Small intestine (tissue), 7 donors: ENCODE results near the gene MOSPD3. TPM values are rescaled to one million over a fixed set of nuclear protein-coding genes. Genes with fewer than 3 reads are reported as not detected.

Experiments used
- DNase-seq, 2 donors: peaks; one replicate each; pipeline versions ENCODE4 v3.0.0 to v3.0.0-alpha.2; 2013
- FAIRE-seq: peaks from 2 replicates; lab custom pipeline; 2012; peaks lifted over from hg19 to GRCh38; lab: Jason Lieb, UNC
- H3K27ac ChIP-seq, 3 donors: one replicate each; pipeline ENCODE4 v1.5.1; 2013; ENCODE audit warnings: low read length in 2 of 3, mild to moderate bottlenecking in 2 of 3, control low read depth in 1 of 3, inconsistent platforms in 1 of 3, low read depth in 1 of 3, moderate library complexity in 1 of 3
- H3K27me3 ChIP-seq, 3 donors: one replicate each; pipeline ENCODE4 v1.6.1; 2013; ENCODE audit warnings: low read length in 3 of 3, inconsistent platforms in 1 of 3; ENCODE audit not compliant: control insufficient read depth in 3 of 3, insufficient read depth in 3 of 3
- H3K36me3 ChIP-seq, 3 donors: one replicate each; pipeline ENCODE4 v1.6.1; 2013; ENCODE audit warnings: low read length in 3 of 3, inconsistent platforms in 1 of 3, low read depth in 1 of 3, mild to moderate bottlenecking in 1 of 3, moderate library complexity in 1 of 3; ENCODE audit not compliant: control insufficient read depth in 3 of 3, insufficient read depth in 2 of 3
- H3K4me1 ChIP-seq, 3 donors: one replicate each; pipeline ENCODE4 v1.6.1; 2013; ENCODE audit warnings: low read length in 2 of 3, inconsistent platforms in 1 of 3, low read depth in 1 of 3, mild to moderate bottlenecking in 1 of 3, moderate library complexity in 1 of 3; ENCODE audit not compliant: control insufficient read depth in 3 of 3, insufficient read depth in 2 of 3
- H3K4me3 ChIP-seq, 3 donors: one replicate each; pipeline ENCODE4 v1.5.1; 2013; ENCODE audit warnings: low read length in 3 of 3, control low read depth in 1 of 3, inconsistent platforms in 1 of 3, low read depth in 1 of 3, mild to moderate bottlenecking in 1 of 3, moderate library complexity in 1 of 3
- H3K9me3 ChIP-seq, 2 donors: one replicate each; pipeline ENCODE4 v1.6.1; 2013; ENCODE audit warnings: low read depth in 1 of 2, low read length in 1 of 2; ENCODE audit not compliant: control insufficient read depth in 2 of 2, insufficient read depth in 1 of 2
- WGBS, 3 donors: extraction: QIAGEN DNeasy Blood & Tissue Kit; methylation state at CpG; one replicate each; pipeline ENCODE4 v1.1.7; 2013; 5-methylcytosine and 5-hydroxymethylcytosine counted together
- polyA plus RNA-seq, 4 donors: library from polyadenylated mRNA; stranded (reverse) in 3 of 4; unstranded in 1 of 4; fragments of 200-250 nt in 3 of 4; fragments of 120-200 nt in 1 of 4; gene quantifications; one replicate each; pipeline versions ENCODE4 v1.2.1 to v1.2.3, GENCODE V29; 2013
- donor health status: healthy with polysubstance abuse.
- donor health status: control.
- donor health status: control.
- donor health status: Bipolar disorder and iron deficiency.
- donor health status: healthy.

MOSPD3 gene
- polyA plus RNA-seq, 4 donors: 8.4 to 14.9 (median 10.6) TPM

DNA sequence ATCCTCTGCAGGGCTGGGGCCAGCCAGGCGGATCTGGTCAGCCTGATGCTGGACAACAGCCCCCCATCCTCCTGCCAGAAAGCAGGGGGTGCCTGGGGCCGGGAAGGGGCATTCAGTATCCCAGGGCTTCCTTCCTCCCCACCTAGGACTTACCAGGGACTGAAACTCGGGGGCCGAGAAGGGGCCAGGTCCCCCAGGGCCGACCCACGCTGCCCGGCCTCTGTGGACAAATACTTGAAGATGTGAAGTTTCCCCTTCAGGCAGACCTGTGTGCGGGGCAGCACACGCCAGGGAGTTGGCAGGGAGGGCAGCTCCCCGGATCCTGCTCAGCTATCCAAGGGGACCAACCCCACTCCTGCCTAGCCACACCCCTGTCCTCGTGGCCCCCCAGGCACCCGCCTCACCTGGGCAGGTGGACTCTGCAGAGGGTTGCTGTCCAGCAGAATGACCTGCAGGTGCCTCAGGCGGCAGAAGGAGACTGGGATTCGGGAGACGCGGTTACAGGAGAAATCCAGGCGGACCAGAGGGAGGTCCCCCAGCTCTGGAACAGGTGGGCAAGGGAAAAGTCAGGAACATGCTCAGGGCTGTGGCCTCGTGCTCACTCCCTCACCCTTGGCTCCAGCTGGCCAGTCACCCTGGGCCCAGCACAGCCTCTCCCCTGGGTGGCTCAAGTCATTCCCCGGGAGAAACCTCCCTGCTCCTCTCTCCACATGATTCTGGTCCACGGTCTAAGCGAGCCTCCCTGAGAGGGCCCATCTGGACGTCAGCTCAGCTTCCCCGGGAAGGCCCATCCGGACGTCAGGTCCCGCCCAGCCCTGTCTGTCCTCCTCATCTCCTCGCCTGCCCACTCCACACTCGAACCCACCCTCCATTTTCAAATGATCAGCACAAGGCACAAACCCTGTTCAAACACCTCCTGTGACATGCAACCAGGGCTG is 33.8 kb upstream of the MOSPD3 start:
- DNase-seq: no peak
- Histone ChIP-seq H3K27me3 (no peaks in the 10 kb centered on the region), H3K4me1 (peaks cover 0 to 15% (median 0%) of the 10 kb centered on the region in 3 donors), H3K4me3 (no peak overlapping the region), H3K27ac (no peak overlapping the region), H3K36me3 (peaks cover 31 to 92% (median 33%) of the 10 kb centered on the region in 3 donors), H3K9me3 (no peaks in the 10 kb centered on the region)
- 91 to 94% (median 94%) methylated on average over 28 of the region's 28 CpGs for WGBS, 3 donors
- no peak for FAIRE-seq

GRCh38 chr7:100580466-100581283 is 31.7 kb upstream of the MOSPD3 start:
- Histone ChIP-seq H3K27ac (no peak overlapping the region), H3K9me3 (no peaks in the 10 kb centered on the region), H3K4me1 (peaks cover 0 to 30% (median 0%) of the 10 kb centered on the region in 3 donors), H3K4me3 (no peak overlapping the region), H3K36me3 (peaks cover 22 to 79% (median 25%) of the 10 kb centered on the region in 3 donors), H3K27me3 (no peaks in the 10 kb centered on the region)
- FAIRE-seq: no peak
- whole genome bisulfite sequencing, 3 donors: 85 to 88% (median 87%) methylated on average over 11 of the region's 11 CpGs
- DNase-seq: no peak

DNA sequence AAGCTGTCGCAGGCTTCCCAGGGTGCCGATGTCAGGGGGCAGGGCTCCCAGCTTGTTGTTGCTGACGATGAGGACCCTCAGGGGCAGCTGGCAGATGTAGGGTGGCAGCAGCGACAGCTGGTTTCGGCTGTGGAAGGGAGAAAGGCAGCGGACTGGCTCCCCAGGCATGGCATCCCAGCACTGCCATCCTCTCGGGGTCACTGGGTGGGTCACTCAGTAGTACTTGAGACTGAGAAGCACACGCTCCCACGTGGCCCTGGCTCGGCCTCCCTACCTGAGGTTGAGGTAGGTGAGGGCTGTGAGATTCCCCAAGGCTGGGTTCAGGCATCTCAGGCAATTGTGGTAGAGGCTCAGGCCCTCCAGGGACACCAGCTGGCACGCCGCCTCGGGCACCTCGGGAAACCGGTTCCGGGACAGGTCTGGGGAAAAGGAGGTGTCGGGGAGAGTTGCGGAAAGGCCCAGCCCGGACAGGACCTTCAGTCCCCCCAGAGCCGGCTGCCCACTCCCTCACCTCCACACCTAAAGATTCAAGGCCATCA is 30.2 kb upstream of the MOSPD3 start:
- Histone ChIP-seq H3K27me3 (no peaks in the 10 kb centered on the region), H3K4me3 (no peak overlapping the region), H3K4me1 (peaks cover 0 to 33% (median 0%) of the 10 kb centered on the region in 3 donors), H3K36me3 (peaks cover 14 to 64% (median 17%) of the 10 kb centered on the region in 3 donors), H3K27ac (peak overlapping the region in 1 of 3 donors; percentile 29), H3K9me3 (no peaks in the 10 kb centered on the region)
- FAIRE-seq (no peak), DNase-seq (no peak)
- 49 to 76% (median 70%) methylated on average over 20 of the region's 20 CpGs for WGBS, 3 donors

DNA sequence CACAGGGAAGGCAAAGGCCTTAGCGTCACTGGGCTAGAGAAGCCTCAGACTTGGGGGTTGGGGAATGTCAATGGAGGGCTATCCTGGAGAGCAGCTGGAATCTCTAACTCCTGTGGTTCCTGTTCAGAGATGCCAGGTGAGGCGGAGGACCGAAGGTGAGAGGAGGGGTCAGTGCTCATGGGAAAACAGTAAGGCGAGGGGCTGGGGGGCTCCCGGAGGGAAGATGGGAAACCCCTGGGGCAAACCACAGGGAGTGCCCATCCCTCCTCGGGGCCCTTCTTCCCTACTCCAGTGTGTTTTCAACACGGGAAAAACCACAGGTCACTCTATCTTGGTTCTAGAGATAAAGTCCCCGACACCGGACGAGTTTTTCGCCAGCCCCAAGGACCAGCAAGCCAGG is 29.7 kb upstream of the MOSPD3 start:
- Histone ChIP-seq H3K9me3 (no peaks in the 10 kb centered on the region), H3K27me3 (no peaks in the 10 kb centered on the region), H3K4me1 (peaks cover 0 to 33% (median 0%) of the 10 kb centered on the region in 3 donors), H3K36me3 (peaks cover 9 to 59% (median 17%) of the 10 kb centered on the region in 3 donors), H3K4me3 (peak overlapping the region in 1 of 3 donors; percentile 5), H3K27ac (peak overlapping the region in 2 of 3 donors; percentile 29 to 97)
- FAIRE-seq (no peak), DNase-seq (no peak)
- WGBS, 3 donors: 68 to 70% (median 70%) methylated on average over 11 of the region's 11 CpGs

- FAIRE-seq (no peak), DNase-seq (peak; percentile 56 to 74)
- Histone ChIP-seq H3K27ac (peak overlapping the region; percentile 27 to 97 (median 76)), H3K4me1 (peaks cover 0 to 33% (median 0%) of the 10 kb centered on the region in 3 donors), H3K27me3 (no peaks in the 10 kb centered on the region), H3K4me3 (peak overlapping the region in 2 of 3 donors; percentile 79 to 83), H3K36me3 (peaks cover 7 to 52% (median 14%) of the 10 kb centered on the region in 3 donors), H3K9me3 (no peaks in the 10 kb centered on the region)
- WGBS, 3 donors: 33 to 56% (median 43%) methylated on average over 22 to 23 of the region's 23 CpGs
Measured at GRCh38 chr7:100583132-100584053, 28.9 kb upstream of the MOSPD3 start.

- peak overlapping the region in 2 of 3 donors; percentile 79 to 83 for H3K4me3 ChIP-seq
- H3K4me1 ChIP-seq: peaks cover 0 to 33% (median 0%) of the 10 kb centered on the region in 3 donors
- H3K9me3 ChIP-seq: no peaks in the 10 kb centered on the region
- H3K27ac ChIP-seq: peak overlapping the region; percentile 78 to 97 (median 97)
- WGBS, 3 donors: 28 to 48% (median 32%) methylated on average over 14 to 15 of the region's 15 CpGs
- no peak for FAIRE-seq
- peaks cover 0 to under 1% (median 0%) of the 10 kb centered on the region in 3 donors for H3K27me3 ChIP-seq
- H3K36me3 ChIP-seq: peaks cover 7 to 44% (median 10%) of the 10 kb centered on the region in 3 donors
- DNase-seq: peak in 1 of 2 donors; percentile 55
Measured at GRCh38 chr7:100584054-100584682, 28.2 kb upstream of the MOSPD3 start.
